Measurements from ENCODE around the gene DPAGT1.

DNA sequence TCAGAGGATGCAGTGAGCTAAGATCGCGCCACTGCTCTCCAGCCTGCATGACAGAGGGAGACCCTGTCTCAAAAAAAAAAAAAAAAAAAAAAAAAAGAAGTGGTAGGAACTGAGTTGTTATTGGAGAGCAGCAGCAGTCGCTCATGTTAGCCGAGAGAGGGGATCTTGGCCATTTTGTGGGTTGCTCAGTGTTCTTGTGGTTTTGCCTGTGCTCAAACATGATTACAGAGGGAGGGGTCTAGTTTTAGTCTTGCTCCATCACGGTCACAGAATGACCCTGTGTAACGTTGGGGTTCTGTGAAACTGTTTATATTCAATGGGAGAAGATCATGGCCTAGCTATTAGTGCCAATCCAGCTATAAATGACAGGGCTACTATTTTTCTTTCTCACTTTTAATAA is 1.9 kb downstream of the DPAGT1 start:
- TF ChIP-seq, protein P1, sequence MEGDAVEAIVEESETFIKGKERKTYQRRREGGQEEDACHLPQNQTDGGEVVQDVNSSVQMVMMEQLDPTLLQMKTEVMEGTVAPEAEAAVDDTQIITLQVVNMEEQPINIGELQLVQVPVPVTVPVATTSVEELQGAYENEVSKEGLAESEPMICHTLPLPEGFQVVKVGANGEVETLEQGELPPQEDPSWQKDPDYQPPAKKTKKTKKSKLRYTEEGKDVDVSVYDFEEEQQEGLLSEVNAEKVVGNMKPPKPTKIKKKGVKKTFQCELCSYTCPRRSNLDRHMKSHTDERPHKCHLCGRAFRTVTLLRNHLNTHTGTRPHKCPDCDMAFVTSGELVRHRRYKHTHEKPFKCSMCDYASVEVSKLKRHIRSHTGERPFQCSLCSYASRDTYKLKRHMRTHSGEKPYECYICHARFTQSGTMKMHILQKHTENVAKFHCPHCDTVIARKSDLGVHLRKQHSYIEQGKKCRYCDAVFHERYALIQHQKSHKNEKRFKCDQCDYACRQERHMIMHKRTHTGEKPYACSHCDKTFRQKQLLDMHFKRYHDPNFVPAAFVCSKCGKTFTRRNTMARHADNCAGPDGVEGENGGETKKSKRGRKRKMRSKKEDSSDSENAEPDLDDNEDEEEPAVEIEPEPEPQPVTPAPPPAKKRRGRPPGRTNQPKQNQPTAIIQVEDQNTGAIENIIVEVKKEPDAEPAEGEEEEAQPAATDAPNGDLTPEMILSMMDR (conservative IDR thresholded peaks at IDR 0.05; ENCODE audit: low read length), result no peak
- no peak for TF ChIP-seq EZH2phosphoT487 (IDR thresholded peaks at IDR 0.05; ENCODE audit: borderline replicate concordance, low read depth, low read length)
